Upper lobe of left lung (tissue), 6 donors: ENCODE data around the gene NAGLU. TPM values are rescaled to one million over a fixed set of nuclear protein-coding genes. Genes with fewer than 3 reads are reported as not detected.
"Not testable (repeated sequence)": the region's sequence is repeated elsewhere in the genome, so short reads cannot be mapped to it uniquely, and the experiment has no call there.

Source experiments
- ATAC-seq, 2 donors: fragments of 200-7000 bp; cut with Tn5 transposase; one replicate each; pipeline ENCODE4 v1.9.1; 2022; ENCODE audit warnings: mild to moderate bottlenecking in 2 of 2, moderate library complexity in 2 of 2; ENCODE audit not compliant: low FRiP score in 2 of 2
- DNase-seq, 2 donors: peaks; one replicate each; pipeline ENCODE4 v3.0.0-alpha.2; 2019 to 2020
- H3K27ac ChIP-seq, 4 donors: fragments of 200-600 bp; sonication (generic); one replicate each; pipeline ENCODE4 v1.5.1; 2016 to 2019
- H3K27me3 ChIP-seq, 4 donors: fragments of 200-600 bp; sonication (generic); one replicate each; pipeline ENCODE4 v1.5.1; 2017 to 2019
- H3K36me3 ChIP-seq, 4 donors: fragments of 200-600 bp; sonication (generic); one replicate each; pipeline ENCODE4 v1.5.1; 2016 to 2019
- H3K4me1 ChIP-seq, 4 donors: fragments of 200-600 bp; sonication (generic); one replicate each; pipeline ENCODE4 v1.5.1; 2018 to 2019
- H3K4me3 ChIP-seq, 4 donors: fragments of 200-600 bp; sonication (generic); one replicate each; pipeline ENCODE4 v1.5.1; 2017 to 2019; ENCODE audit warnings: mild to moderate bottlenecking in 2 of 4, moderate library complexity in 1 of 4
- H3K9me3 ChIP-seq, 4 donors: fragments of 200-600 bp; sonication (generic); one replicate each; pipeline ENCODE4 v1.5.1; 2018 to 2019
- CTCF ChIP-seq, 6 experiments: fragments of 450-650 bp in 4 of 6; fragments of 200-600 bp in 2 of 6; sonication (generic) in 2 of 6; IDR thresholded peaks; one replicate each; pipeline ENCODE4 v1.5.1; 2016 to 2019; ENCODE audit warnings: antibody characterized with exemption in 6 of 6
- EP300 ChIP-seq, 4 donors: sonication (generic); formaldehyde crosslinking; IDR thresholded peaks; one replicate each; pipeline ENCODE4 v1.5.1; 2017; ENCODE audit warnings: antibody characterized with exemption in 4 of 4, control low read depth in 2 of 4
- POLR2A ChIP-seq, 4 donors: fragments of 450-650 bp; IDR thresholded peaks; one replicate each; pipeline ENCODE4 v1.5.1; 2016 to 2017; ENCODE audit warnings: antibody characterized with exemption in 4 of 4, mild to moderate bottlenecking in 2 of 4
- POLR2AphosphoS5 ChIP-seq, 2 donors: sonication (generic); formaldehyde crosslinking; IDR thresholded peaks; one replicate each; pipeline ENCODE4 v1.5.1; 2017; ENCODE audit warnings: antibody characterized with exemption in 2 of 2
- WGBS, 2 donors: methylation state at CpG; one replicate each; pipeline ENCODE4 v1.1.5; 2017 to 2018; 5-methylcytosine and 5-hydroxymethylcytosine counted together
- total RNA-seq, 6 donors: library from RNA; depleted of rRNA in 4 of 6; stranded (reverse); fragments of >200 nt in 4 of 6; gene quantifications; one replicate each; pipeline versions ENCODE4 v1.1.0 to v1.2.1, GENCODE V29; 2016 to 2021
- donor health status: DM: no; HTN: no; CAD: no; lungs with moderate emphysema.
- donor health status: DM: no; HTN: yes; CAD: no; lungs with severe emphysema.

Gene NAGLU
- total RNA-seq, 6 donors from 2014 or later = 36.7 to 97.4 (median 68.4) TPM

GRCh38 chr17:42547001-42547461 is 11.0 kb downstream of the NAGLU start:
- peak in 1 of 2 donors; percentile 82 for DNase-seq
- peaks cover 7 to 34% (median 20%) of the 10 kb centered on the region in 4 donors for H3K36me3 ChIP-seq
- TF ChIP-seq CTCF (IDR thresholded peaks at IDR 0.05) (no peak), POLR2A (IDR thresholded peaks at IDR 0.05) (no peak), POLR2AphosphoS5 (IDR thresholded peaks at IDR 0.05) (no peak), EP300 (IDR thresholded peaks at IDR 0.05) (no peak)
- ATAC-seq = peak in 1 of 2 donors; percentile 6
- H3K4me3 ChIP-seq = no peak overlapping the region
- WGBS, 2 donors = 92 to 94% methylated on average over 8 to 23 of the region's 23 CpGs
- peaks cover 0 to 14% (median 6%) of the 10 kb centered on the region in 4 donors for H3K4me1 ChIP-seq
- H3K27ac ChIP-seq = no peak overlapping the region
- no peaks in the 10 kb centered on the region for H3K27me3 ChIP-seq
- H3K9me3 ChIP-seq = no peaks in the 10 kb centered on the region

GRCh38 chr17:42547698-42548069 is 11.6 kb downstream of the NAGLU start:
- TF ChIP-seq POLR2A (IDR thresholded peaks at IDR 0.05) = peak in 1 of 4 donors; percentile 16
- TF ChIP-seq EP300 (IDR thresholded peaks at IDR 0.05) = no peak
- DNase-seq (no peak), ATAC-seq (no peak)
- Histone ChIP-seq H3K27ac (no peak overlapping the region), H3K9me3 (no peaks in the 10 kb centered on the region), H3K27me3 (no peaks in the 10 kb centered on the region), H3K4me3 (peak overlapping the region in 1 of 4 donors; percentile 48), H3K36me3 (peaks cover 7 to 29% (median 15%) of the 10 kb centered on the region in 4 donors), H3K4me1 (peaks cover 0 to 19% (median 6%) of the 10 kb centered on the region in 4 donors)
- WGBS, 2 donors = 91% methylated on average over 11 of the region's 14 CpGs; no CpG with 5 or more reads in 1 of the 2 donors

DNA sequence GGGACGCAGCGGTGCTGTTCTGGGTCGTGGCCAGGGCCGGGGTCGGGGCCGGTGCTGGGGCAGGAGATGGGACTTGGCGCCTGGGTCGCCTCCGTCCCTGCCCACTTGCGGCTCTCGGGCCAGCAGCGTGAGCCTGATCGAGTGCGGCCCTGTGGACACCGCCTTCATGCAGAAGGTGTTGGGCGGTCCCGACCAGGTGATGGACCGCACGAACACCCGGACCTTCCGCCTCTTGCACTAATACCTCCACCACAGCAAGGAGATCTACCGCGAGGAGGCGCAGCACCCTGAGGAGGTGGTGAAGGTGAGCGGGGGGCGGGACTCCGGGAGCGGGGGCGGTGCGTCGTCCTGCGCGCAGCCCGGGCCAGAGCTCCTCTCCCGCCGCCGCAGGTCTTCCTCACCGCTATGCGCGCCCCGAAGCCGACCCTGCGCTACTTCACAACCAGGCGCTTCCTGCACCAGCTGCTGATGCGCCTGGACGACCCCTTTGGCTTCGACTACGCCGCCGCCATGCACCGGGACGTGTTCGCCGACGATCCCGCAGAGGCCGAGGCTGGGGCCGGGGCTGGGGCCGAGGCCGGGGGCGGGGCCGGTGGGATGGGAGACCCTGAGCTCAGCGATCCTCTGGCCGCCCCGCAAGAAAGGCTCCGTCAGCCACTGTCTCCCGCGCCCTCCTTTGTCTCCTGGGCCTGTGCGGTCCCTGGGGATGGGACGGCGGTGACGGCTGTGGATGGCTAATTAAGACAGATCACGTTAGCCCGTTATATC is 12.2 kb downstream of the NAGLU start:
- Histone ChIP-seq H3K27me3 (no peaks in the 10 kb centered on the region), H3K4me3 (peak overlapping the region in 3 of 4 donors; percentile 31 to 48 (median 42)), H3K36me3 (peaks cover 5 to 28% (median 9%) of the 10 kb centered on the region in 4 donors), H3K9me3 (no peaks in the 10 kb centered on the region), H3K27ac (no peak overlapping the region), H3K4me1 (peaks cover 3 to 25% (median 9%) of the 10 kb centered on the region in 4 donors)
- peak; percentile 84 to 93 for DNase-seq
- 55 to 59% methylated on average over 17 to 63 of the region's 74 CpGs for WGBS, 2 donors
- peak; percentile 68 to 82 for ATAC-seq
- TF ChIP-seq POLR2AphosphoS5 (IDR thresholded peaks at IDR 0.05) = no peak
- TF ChIP-seq CTCF (IDR thresholded peaks at IDR 0.05) = peak in 4 of 6 experiments; percentile 28 to 75 (median 67)

DNA sequence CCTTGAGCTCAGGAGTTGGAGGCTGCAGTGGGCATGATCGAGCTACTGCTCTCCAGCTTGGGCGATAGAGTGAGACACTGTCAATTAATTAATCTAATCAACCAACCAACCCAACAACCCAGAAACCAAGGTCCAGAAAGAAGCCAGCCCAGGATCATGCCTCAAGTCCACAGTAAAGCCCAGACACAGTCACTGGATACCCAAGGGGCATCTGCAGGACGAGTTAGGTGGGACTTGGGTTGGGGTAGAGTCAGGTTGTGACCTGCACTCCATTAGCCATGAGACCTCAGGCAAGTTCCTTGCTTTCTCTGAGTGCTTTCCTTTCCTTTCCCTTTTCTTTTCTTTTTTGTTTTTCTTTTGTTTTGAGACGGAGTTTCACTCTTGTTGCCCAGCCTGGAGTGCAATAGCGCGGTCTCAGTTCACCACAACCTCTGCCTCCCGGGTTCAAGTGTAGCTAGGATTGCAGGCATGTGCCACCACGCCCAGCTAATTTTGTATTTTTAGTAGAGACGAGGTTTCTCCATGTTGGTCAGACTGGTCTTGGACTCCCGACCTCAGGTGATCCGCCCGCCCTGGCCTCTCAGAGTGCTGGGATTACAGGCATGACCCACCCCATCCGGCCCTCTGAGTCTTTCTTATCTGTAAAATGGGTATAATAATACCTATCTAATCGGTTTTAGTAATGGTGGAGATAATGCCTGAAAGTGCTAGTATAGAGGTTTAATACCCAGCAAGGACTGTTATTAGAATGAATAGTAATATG is 13.1 kb downstream of the NAGLU start:
- Histone ChIP-seq H3K9me3 (no peaks in the 10 kb centered on the region), H3K27me3 (no peaks in the 10 kb centered on the region), H3K27ac (no peak overlapping the region), H3K36me3 (peaks cover 0 to 19% (median 1%) of the 10 kb centered on the region in 4 donors), H3K4me1 (peaks cover 12 to 34% (median 18%) of the 10 kb centered on the region in 4 donors), H3K4me3 (no peak overlapping the region)
- DNase-seq (no peak), ATAC-seq (no peak)
- 84 to 85% methylated on average over 14 of the region's 14 CpGs for WGBS, 2 donors
- TF ChIP-seq EP300 (IDR thresholded peaks at IDR 0.05) = no peak
- no peak for TF ChIP-seq POLR2A (IDR thresholded peaks at IDR 0.05)
- TF ChIP-seq POLR2AphosphoS5 (IDR thresholded peaks at IDR 0.05) = no peak
- TF ChIP-seq CTCF (IDR thresholded peaks at IDR 0.05) = no peak

GRCh38 chr17:42552736-42553135 is 16.7 kb downstream of the NAGLU start, which contains the start of gene HSD17B1:
Gene HSD17B1 (plus strand): TSS chr17:42552923. CDS start chr17:42552934, 11 bp downstream.
- DNase-seq = not testable (repeated sequence)
- peaks cover 17 to 46% (median 27%) of the 10 kb centered on the region in 4 donors for H3K4me1 ChIP-seq
- peak within 1 kb of the TSS in 3 of 4 donors; percentile 94 to 96 (median 95) for H3K27ac ChIP-seq

More at GRCh38 chr17:42552736-42553135, 16.7 kb downstream of the NAGLU start, which contains the start of gene HSD17B1:
- H3K9me3 ChIP-seq, H3K27me3 ChIP-seq, H3K36me3 ChIP-seq, ATAC-seq: not testable (repeated sequence)
- peak within 1 kb of the TSS in 3 of 4 donors; percentile 59 to 95 (median 88) for H3K4me3 ChIP-seq
- WGBS, 2 donors = 75 to 91% methylated on average over 2 to 15 of the region's 15 CpGs
